ENCODE measurements around the gene CCHCR1. TPM values are rescaled to one million over a fixed set of nuclear protein-coding genes. Genes with fewer than 3 reads are reported as not detected.

Gene CCHCR1
- total and polyA plus RNA-seq, 2 of the 13 experiments (the other 11 are each of a cell fraction or from before 2014, with no cell fraction given) = 14.6 to 28.2 TPM

DNA sequence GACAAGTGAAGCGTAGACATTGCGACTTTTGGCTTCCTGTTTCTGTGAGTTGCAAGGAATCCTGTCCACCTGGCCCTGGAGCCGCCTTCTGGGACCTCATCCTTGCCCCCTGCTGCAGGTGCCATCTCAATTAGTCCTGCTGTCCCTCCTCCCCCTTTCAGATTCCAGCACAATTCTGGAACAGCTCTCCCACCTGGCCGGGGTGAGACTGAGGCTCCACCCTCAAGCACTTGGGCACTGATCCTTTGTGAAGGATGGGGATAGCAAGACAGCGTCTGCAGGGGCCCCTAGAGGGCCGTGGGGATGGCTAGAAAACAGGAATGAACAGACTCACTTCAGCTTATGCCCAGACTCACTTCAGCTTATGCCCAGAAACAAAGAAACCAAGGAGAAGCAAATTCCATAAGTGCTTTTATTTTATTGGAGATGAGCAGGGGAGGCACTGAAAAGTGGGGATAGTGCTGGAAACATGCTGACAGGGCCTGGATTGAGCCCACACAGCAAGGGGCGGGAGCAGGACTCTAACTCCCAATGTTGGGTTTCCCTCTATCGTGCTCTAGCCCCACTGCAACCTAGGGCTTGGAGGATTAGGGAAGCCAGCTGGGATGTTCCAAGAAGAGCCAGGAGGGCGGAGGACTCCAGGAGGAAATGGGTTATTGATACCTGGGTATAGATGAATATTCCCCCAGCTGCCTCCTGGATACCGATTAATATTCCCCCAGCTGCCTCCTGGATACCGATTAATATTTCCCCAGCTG is 46.6 kb downstream of the CCHCR1 start:
- no TSS peak for BruUV-seq (replicated peaks)
- ChIA-PET CTCF (ENCODE audit: low intra/inter-chr PET ratio, low total read pairs) (no interaction called here), POLR2A (no interaction called here)
- H3K36me3 ChIP-seq (replicated peaks in 1 of 2; ENCODE audit: control insufficient read depth in 1 of 2, insufficient read depth in 2 of 2, low read length in 2 of 2) = no peaks in the 10 kb centered on the region
- no peak for TF ChIP-seq ZNF546 (CRISPR knock-in tag; conservative IDR thresholded peaks at IDR 0.05)
- no peak for TF ChIP-seq CREB1 (IDR thresholded peaks at IDR 0.05)
- TF ChIP-seq CREB1 (CRISPR knock-in tag; IDR thresholded peaks at IDR 0.05) = no peak
- TF ChIP-seq, protein P1, sequence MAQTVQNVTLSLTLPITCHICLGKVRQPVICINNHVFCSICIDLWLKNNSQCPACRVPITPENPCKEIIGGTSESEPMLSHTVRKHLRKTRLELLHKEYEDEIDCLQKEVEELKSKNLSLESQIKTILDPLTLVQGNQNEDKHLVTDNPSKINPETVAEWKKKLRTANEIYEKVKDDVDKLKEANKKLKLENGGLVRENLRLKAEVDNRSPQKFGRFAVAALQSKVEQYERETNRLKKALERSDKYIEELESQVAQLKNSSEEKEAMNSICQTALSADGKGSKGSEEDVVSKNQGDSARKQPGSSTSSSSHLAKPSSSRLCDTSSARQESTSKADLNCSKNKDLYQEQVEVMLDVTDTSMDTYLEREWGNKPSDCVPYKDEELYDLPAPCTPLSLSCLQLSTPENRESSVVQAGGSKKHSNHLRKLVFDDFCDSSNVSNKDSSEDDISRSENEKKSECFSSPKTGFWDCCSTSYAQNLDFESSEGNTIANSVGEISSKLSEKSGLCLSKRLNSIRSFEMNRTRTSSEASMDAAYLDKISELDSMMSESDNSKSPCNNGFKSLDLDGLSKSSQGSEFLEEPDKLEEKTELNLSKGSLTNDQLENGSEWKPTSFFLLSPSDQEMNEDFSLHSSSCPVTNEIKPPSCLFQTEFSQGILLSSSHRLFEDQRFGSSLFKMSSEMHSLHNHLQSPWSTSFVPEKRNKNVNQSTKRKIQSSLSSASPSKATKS (CRISPR knock-in tag; IDR thresholded peaks at IDR 0.05) = no peak
- TF ChIP-seq MYNN (CRISPR knock-in tag; IDR thresholded peaks at IDR 0.05; ENCODE audit: low read depth) = no peak
- no peak for TF ChIP-seq SALL1 (CRISPR knock-in tag; IDR thresholded peaks at IDR 0.05)
- H3K9ac ChIP-seq (ENCODE audit: insufficient read depth, low read depth, low read length) = no peak overlapping the region
- no peak for FAIRE-seq
- H3K9me3 ChIP-seq (ENCODE audit: low read length) = no peaks in the 10 kb centered on the region
- in situ Hi-C loops (cut with HindIII; ENCODE audit: extremely low pct_ligation_motif_present, low pct_unique_long_range_greater_than_20kb) (no loop called here), intact Hi-C loops (cut with micrococcal nuclease; ENCODE audit: unreplicated experiment) (no loop called here)
- DNase-seq (ENCODE audit: low spot score) = no peak
- H3K4me3 ChIP-seq (replicated peaks in 1 of 3; ENCODE audit: insufficient read depth in 1 of 3, low read depth in 2 of 3, low read length in 3 of 3) = no peak overlapping the region
- peaks cover 9% of the 10 kb centered on the region; the same call in 1 of the 2 replicates for H3K4me1 ChIP-seq (ENCODE audit: insufficient read depth, low read length)
- no peaks in the 10 kb centered on the region for H4K20me1 ChIP-seq (ENCODE audit: insufficient read depth, low read length)
- no peaks in the 10 kb centered on the region for H3K79me2 ChIP-seq (ENCODE audit: insufficient read depth, low read length)
- H2AFZ ChIP-seq (ENCODE audit: low read length) = no peak overlapping the region
- 19% methylated on average over 11 of the region's 11 CpGs for WGBS (ENCODE audit: low lambda C conversion rate)
- H3K27ac ChIP-seq (ENCODE audit: extremely low read length, insufficient read depth, low read length) = no peak overlapping the region
- ATAC-seq = no peak
- peaks cover 5 to 59% of the 10 kb centered on the region in 2 experiments; a peak in 4 of 5 replicates for H3K27me3 ChIP-seq (ENCODE audit: control insufficient read depth in 1 of 2, insufficient read depth in 2 of 2, low read length in 2 of 2)
- no peak overlapping the region for H3K4me2 ChIP-seq (ENCODE audit: low read depth, low read length)

All from HepG2 (cell line).